Liver (tissue), 9 donors: ENCODE results near the gene MPP3. TPM values are rescaled to one million over a fixed set of nuclear protein-coding genes. Genes with fewer than 3 reads are reported as not detected.

Experiments used
- DNase-seq: peaks from one replicate; pipeline ENCODE4 v3.0.0-alpha.2; 2017; ENCODE audit warnings: low spot score
- H3K27ac ChIP-seq, 2 donors: one replicate each; pipeline ENCODE4 v1.7.0; 2013; ENCODE audit warnings: inconsistent platforms in 2 of 2, low read length in 2 of 2, control low read depth in 1 of 2, low read depth in 1 of 2, mild to moderate bottlenecking in 1 of 2
- H3K27me3 ChIP-seq, 4 donors: one replicate each; pipeline versions ENCODE4 v1.6.1 to v1.7.0; 2013; ENCODE audit warnings: low read length in 3 of 4, inconsistent platforms in 1 of 4, mild to moderate bottlenecking in 1 of 4, moderate library complexity in 1 of 4; ENCODE audit not compliant: control insufficient read depth in 4 of 4, insufficient read depth in 4 of 4
- H3K36me3 ChIP-seq, 4 donors: one replicate each; pipeline versions ENCODE4 v1.6.1 to v1.7.0; 2013; ENCODE audit warnings: low read length in 3 of 4, mild to moderate bottlenecking in 3 of 4, low read depth in 1 of 4, moderate library complexity in 1 of 4; ENCODE audit not compliant: control insufficient read depth in 4 of 4, insufficient read depth in 3 of 4
- H3K4me1 ChIP-seq, 4 donors: one replicate each; pipeline versions ENCODE4 v1.6.1 to v1.7.0; 2013; ENCODE audit warnings: low read length in 3 of 4, mild to moderate bottlenecking in 3 of 4, moderate library complexity in 1 of 4; ENCODE audit not compliant: control insufficient read depth in 4 of 4, insufficient read depth in 4 of 4
- H3K4me3 ChIP-seq, 3 donors: one replicate each; pipeline versions ENCODE4 v1.6.1 to v1.7.0; 2013; ENCODE audit warnings: low read length in 3 of 3, control low read depth in 1 of 3, low read depth in 1 of 3, mild to moderate bottlenecking in 1 of 3
- H3K9ac ChIP-seq, 2 donors: one replicate each; pipeline ENCODE4 v1.7.0; 2013; ENCODE audit warnings: low read length in 2 of 2, mild to moderate bottlenecking in 2 of 2, moderate library complexity in 2 of 2, control low read depth in 1 of 2, low read depth in 1 of 2
- H3K9me3 ChIP-seq, 4 donors: one replicate each; pipeline versions ENCODE4 v1.6.1 to v1.7.0; 2013; ENCODE audit warnings: low read length in 3 of 4; ENCODE audit not compliant: control insufficient read depth in 4 of 4
- ATF3 ChIP-seq: IDR thresholded peaks from 2 replicates; pipeline ENCODE4 v1.6.1; 2016; ENCODE audit warnings: antibody characterized with exemption
- CTCF ChIP-seq: fragments of 150-350 bp; IDR thresholded peaks from 2 replicates; pipeline ENCODE4 v1.5.1; 2017; ENCODE audit warnings: improper control_type of control experiment, low read depth, low read length; ENCODE audit not compliant: missing input control
- EGR1 ChIP-seq, 2 donors: IDR thresholded peaks; 2 replicates each; pipeline ENCODE4 v1.6.1; 2016 to 2018; ENCODE audit warnings: antibody characterized with exemption in 2 of 2, low read depth in 2 of 2
- FOXA1 ChIP-seq: IDR thresholded peaks from 2 replicates; pipeline ENCODE4 v1.6.1; 2016; ENCODE audit warnings: antibody characterized with exemption
- GABPA ChIP-seq, 2 donors: IDR thresholded peaks in 1 of 2; conservative IDR thresholded peaks in 1 of 2; 2 replicates each; pipeline ENCODE4 v1.6.1; 2016; ENCODE audit warnings: antibody characterized with exemption in 2 of 2, mild to moderate bottlenecking in 1 of 2, moderate library complexity in 1 of 2
- HNF4A ChIP-seq, 2 donors: conservative IDR thresholded peaks; 2 replicates each; pipeline ENCODE4 v1.6.1; 2016; ENCODE audit warnings: antibody characterized with exemption in 2 of 2, mild to moderate bottlenecking in 2 of 2
- HNF4G ChIP-seq: IDR thresholded peaks from 2 replicates; pipeline ENCODE4 v1.6.1; 2016; ENCODE audit warnings: antibody characterized with exemption
- JUND ChIP-seq, 2 donors: IDR thresholded peaks; 2 replicates each; pipeline ENCODE4 v1.6.1; 2016; ENCODE audit warnings: antibody characterized with exemption in 2 of 2
- MAX ChIP-seq: IDR thresholded peaks from 2 replicates; pipeline ENCODE4 v1.6.1; 2016; ENCODE audit warnings: antibody characterized with exemption
- NR2F2 ChIP-seq: IDR thresholded peaks from 2 replicates; pipeline ENCODE4 v1.6.1; 2016; ENCODE audit warnings: antibody characterized with exemption
- REST ChIP-seq: IDR thresholded peaks from 2 replicates; pipeline ENCODE4 v1.6.1; 2016; ENCODE audit warnings: antibody characterized with exemption, mild to moderate bottlenecking
- RXRA ChIP-seq, 2 donors: IDR thresholded peaks; 2 replicates each; pipeline ENCODE4 v1.6.1; 2017 to 2018; ENCODE audit warnings: antibody characterized with exemption in 2 of 2, mild to moderate bottlenecking in 1 of 2
- SP1 ChIP-seq: IDR thresholded peaks from 2 replicates; pipeline ENCODE4 v1.6.1; 2018; ENCODE audit warnings: antibody characterized with exemption, mild to moderate bottlenecking
- TAF1 ChIP-seq: conservative IDR thresholded peaks from 2 replicates; pipeline ENCODE4 v1.6.1; 2016; ENCODE audit warnings: antibody characterized with exemption, mild to moderate bottlenecking
- YY1 ChIP-seq: IDR thresholded peaks from 2 replicates; pipeline ENCODE4 v1.6.1; 2016; ENCODE audit warnings: antibody characterized with exemption, mild to moderate bottlenecking
- ZBTB33 ChIP-seq: IDR thresholded peaks from 2 replicates; pipeline ENCODE4 v1.6.1; 2016; ENCODE audit warnings: antibody characterized with exemption
- WGBS: extraction: QIAGEN DNeasy Blood & Tissue Kit; methylation state at CpG from one replicate; pipeline ENCODE4 v1.1.7; 2013; 5-methylcytosine and 5-hydroxymethylcytosine counted together
- polyA plus RNA-seq, 2 donors: library from polyadenylated mRNA; stranded (reverse) in 1 of 2; unstranded in 1 of 2; fragments of 200-250 nt in 1 of 2; fragments of >200 nt in 1 of 2; fragmentation: Nextera tagmentation in 1 of 2; extraction: Ambion mirVana in 1 of 2; gene quantifications; one replicate each; pipeline versions ENCODE4 v1.2.1 to v1.2.3, GENCODE V29; 2013 to 2015
- total RNA-seq, 2 donors: library from RNA; depleted of rRNA; stranded (reverse); fragments of >200 nt; gene quantifications; one replicate each; pipeline ENCODE4 v1.2.3, GENCODE V29; 2014
- donor health status: healthy.
- donor health status: healthy.
- donor health status: healthy.
- donor health status: healthy.
- donor health status: healthy.

MPP3 gene
- total and polyA plus RNA-seq, 4 donors = 0.23 to 1.3 (median 0.72) TPM

GRCh38 chr17:43825567-43825966 lies 7.4 kb downstream of the MPP3 start:
- no peaks in the 10 kb centered on the region for H3K9me3 ChIP-seq
- no peak overlapping the region for H3K27ac ChIP-seq
- WGBS = 95% methylated on average over 12 of the region's 12 CpGs
- H3K36me3 ChIP-seq = no peaks in the 10 kb centered on the region
- H3K4me1 ChIP-seq = no peaks in the 10 kb centered on the region
- DNase-seq = no peak
- H3K4me3 ChIP-seq = no peak overlapping the region
- no peaks in the 10 kb centered on the region for H3K27me3 ChIP-seq
- no peak overlapping the region for H3K9ac ChIP-seq
- no peak for TF ChIP-seq ATF3
- TF ChIP-seq MAX = no peak
- TF ChIP-seq HNF4A (conservative IDR thresholded peaks at IDR 0.05) = no peak
- no peak for TF ChIP-seq RXRA (IDR thresholded peaks at IDR 0.05)
- TF ChIP-seq JUND (IDR thresholded peaks at IDR 0.05) = no peak
- TF ChIP-seq CTCF = no peak
- TF ChIP-seq HNF4G = no peak
- no peak for TF ChIP-seq SP1
- TF ChIP-seq REST = no peak
- no peak for TF ChIP-seq YY1
- no peak for TF ChIP-seq NR2F2
- no peak for TF ChIP-seq ZBTB33
- no peak for TF ChIP-seq TAF1
- no peak for TF ChIP-seq FOXA1
- TF ChIP-seq EGR1 (IDR thresholded peaks at IDR 0.05; ENCODE audit: low read depth in 2 of 2) = no peak
- no peak for TF ChIP-seq GABPA (IDR thresholded peaks at IDR 0.05 in 1 of 2, conservative IDR thresholded peaks at IDR 0.05 in 1 of 2)
